SK-N-SH treated with all-trans-retinoic acid at 6 μM for 48 hours (cell line): Measurements from ENCODE around the gene MYBL2.

Experiments used
- ATAC-seq: fragments of 200-7000 bp; cut with Tn5 transposase; 3 replicates; pipeline ENCODE4 v1.9.1; 2020; ENCODE audit warnings: mild to moderate bottlenecking, moderate library complexity
- BACH2 ChIP-seq: fragments of 250-450 bp; sonication (Bioruptor Pico); IDR thresholded peaks from 2 replicates; pipeline ENCODE4 v1.9.0; 2021; ENCODE audit warnings: mild to moderate bottlenecking, borderline replicate concordance
- PPARA ChIP-seq: fragments of 250-450 bp; sonication (Bioruptor Pico); IDR thresholded peaks from 2 replicates; pipeline ENCODE4 v1.5.0; 2020; ENCODE audit warnings: mild to moderate bottlenecking, borderline replicate concordance
- RARB ChIP-seq: fragments of 250-450 bp; sonication (Bioruptor Pico); IDR thresholded peaks from 2 replicates; pipeline ENCODE4 v1.8.0; 2021; ENCODE audit warnings: mild to moderate bottlenecking, moderate library complexity
- ZNF565 ChIP-seq: fragments of 450-650 bp; formaldehyde crosslinking; conservative IDR thresholded peaks from 2 replicates; pipeline ENCODE4 v1.5.0; 2020; ENCODE audit warnings: low read depth, mild to moderate bottlenecking, moderate library complexity
- TF ChIP-seq, protein P1 (sequence below): fragments of 250-450 bp; sonication (Bioruptor Pico); IDR thresholded peaks from 2 replicates; pipeline ENCODE4 v1.5.1; 2020; ENCODE audit warnings: low read depth, mild to moderate bottlenecking, moderate library complexity

Gene MYBL2

DNA sequence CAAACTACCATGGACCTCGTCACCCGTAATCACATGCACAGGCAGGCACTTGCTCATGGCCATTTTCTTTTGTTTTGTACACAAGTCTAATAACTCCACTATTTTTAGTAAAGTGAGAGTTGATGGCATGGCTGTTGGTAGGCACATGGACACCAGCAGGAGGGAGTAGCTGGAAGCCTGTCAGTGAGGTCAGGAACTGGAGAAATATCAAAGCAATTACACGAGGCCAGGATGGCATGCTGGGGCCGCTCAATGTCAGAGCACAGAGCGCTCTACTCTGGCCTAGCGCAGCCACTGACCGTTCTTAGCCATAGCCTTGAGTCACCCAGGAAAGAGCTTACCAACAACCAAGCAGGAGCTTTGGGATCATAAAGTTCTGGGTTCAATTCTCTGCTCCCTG, 96.0 kb downstream of the MYBL2 start (continued):
- TF ChIP-seq, protein P1, sequence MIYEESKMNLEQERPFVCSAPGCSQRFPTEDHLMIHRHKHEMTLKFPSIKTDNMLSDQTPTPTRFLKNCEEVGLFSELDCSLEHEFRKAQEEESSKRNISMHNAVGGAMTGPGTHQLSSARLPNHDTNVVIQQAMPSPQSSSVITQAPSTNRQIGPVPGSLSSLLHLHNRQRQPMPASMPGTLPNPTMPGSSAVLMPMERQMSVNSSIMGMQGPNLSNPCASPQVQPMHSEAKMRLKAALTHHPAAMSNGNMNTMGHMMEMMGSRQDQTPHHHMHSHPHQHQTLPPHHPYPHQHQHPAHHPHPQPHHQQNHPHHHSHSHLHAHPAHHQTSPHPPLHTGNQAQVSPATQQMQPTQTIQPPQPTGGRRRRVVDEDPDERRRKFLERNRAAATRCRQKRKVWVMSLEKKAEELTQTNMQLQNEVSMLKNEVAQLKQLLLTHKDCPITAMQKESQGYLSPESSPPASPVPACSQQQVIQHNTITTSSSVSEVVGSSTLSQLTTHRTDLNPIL: no peak

DNA sequence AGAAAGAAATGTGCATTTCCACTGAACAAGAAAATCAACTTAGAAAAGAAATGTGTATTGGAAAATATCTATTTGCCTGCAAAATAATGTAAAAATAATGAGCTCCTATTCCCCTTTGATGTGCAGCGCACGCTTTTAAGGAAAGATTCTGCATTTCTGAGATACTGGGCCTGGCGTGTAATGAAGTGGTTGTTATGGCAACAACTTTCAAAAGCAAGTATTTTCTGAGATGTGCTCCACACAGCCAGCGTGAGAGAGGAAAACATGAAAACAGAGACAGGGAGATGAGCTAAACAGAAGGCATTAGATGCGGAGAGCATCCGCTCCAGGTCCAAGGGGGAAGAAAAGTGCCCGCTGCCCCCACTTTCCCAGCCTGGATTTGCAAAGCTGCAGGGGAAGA, 99.0 kb downstream of the MYBL2 start:
- no peak for ATAC-seq
- no peak for TF ChIP-seq ZNF565 (CRISPR knock-in tag)
- TF ChIP-seq BACH2 (CRISPR knock-in tag): no peak
- no peak for TF ChIP-seq RARB
- TF ChIP-seq PPARA (CRISPR knock-in tag): no peak
